HepG2 (cell line): ENCODE results near the gene TACC2. TPM values are rescaled to one million over a fixed set of nuclear protein-coding genes. Genes with fewer than 3 reads are reported as not detected.

ENCODE experiments used
- ATAC-seq: fragments of 200-7000 bp; cut with Tn5 transposase; 3 replicates; pipeline ENCODE4 v1.9.1; 2020; ENCODE audit warnings: mild to moderate bottlenecking, moderate library complexity
- BruUV-seq: library from RNA; stranded (reverse); fragments of 400-500 nt; replicated peaks from 2 replicates; lab custom pipeline; 2021; lab: Mats Ljungman, UMichigan
- CTCF ChIA-PET: fragments of 300-600 bp; formaldehyde crosslinking; extraction: SDS; loops from one replicate; lab custom pipeline; 2021; ENCODE audit warnings: low total read pairs, inconsistent platforms, low intra/inter-chr PET ratio; lab: Yijun Ruan, JAX
- POLR2A ChIA-PET: fragments of 350-600 bp; sonication (Branson Sonifier 250); formaldehyde crosslinking; loops from one replicate; lab custom pipeline; 2020; ENCODE audit warnings: antibody characterized with exemption, inconsistent platforms; lab: Yijun Ruan, JAX
- DNase-seq: peaks from one replicate; pipeline ENCODE4 v3.0.0-alpha.2; 2015; ENCODE audit warnings: low spot score
- FAIRE-seq: peaks from 3 replicates; lab custom pipeline; 2011; peaks lifted over from hg19 to GRCh38; lab: Jason Lieb, UNC
- H2AFZ ChIP-seq: one replicate; pipeline ENCODE4 v1.6.1; 2011; ENCODE audit warnings: low read length, inconsistent platforms
- H3K27ac ChIP-seq: fragments of 300-600 bp; 3 replicates; pipeline ENCODE4 v1.8.0; 2011; ENCODE audit warnings: mixed run types, mild to moderate bottlenecking, mixed read lengths, low read length, inconsistent platforms; ENCODE audit not compliant: insufficient read depth; ENCODE audit errors: extremely low read length
- H3K27me3 ChIP-seq, 2 experiments: fragments of 200-600 bp in 1 of 2; 2 replicates in 1 of 2; 3 replicates in 1 of 2; pipeline versions ENCODE4 v1.6.0 to v1.8.0; 2011; ENCODE audit warnings: low read length in 2 of 2, mild to moderate bottlenecking in 2 of 2, moderate library complexity in 2 of 2, inconsistent platforms in 1 of 2; ENCODE audit not compliant: insufficient read depth in 2 of 2, control insufficient read depth in 1 of 2
- H3K36me3 ChIP-seq, 2 experiments: fragments of 200-600 bp in 1 of 2; replicated peaks in 1 of 2; 2 replicates in 1 of 2; 3 replicates in 1 of 2; pipeline versions ENCODE4 v1.5.1 to v1.8.0; 2011; ENCODE audit warnings: low read length in 2 of 2, inconsistent platforms in 1 of 2; ENCODE audit not compliant: insufficient read depth in 2 of 2, control insufficient read depth in 1 of 2
- H3K4me1 ChIP-seq: 2 replicates; pipeline ENCODE4 v1.5.1; 2012; ENCODE audit warnings: low read length, inconsistent platforms; ENCODE audit not compliant: insufficient read depth
- H3K4me2 ChIP-seq: 2 replicates; pipeline ENCODE4 v1.6.0; 2011; ENCODE audit warnings: low read depth, low read length, inconsistent platforms
- H3K4me3 ChIP-seq, 3 experiments: fragments of 200-600 bp in 1 of 3; sonication (generic), shearing (Covaris generic) in 1 of 3; replicated peaks in 1 of 3; 2 replicates each; pipeline ENCODE4 v1.5.1; 2011 to 2016; ENCODE audit warnings: low read length in 3 of 3, inconsistent platforms in 2 of 3, low read depth in 2 of 3, mild to moderate bottlenecking in 2 of 3, control low read depth in 1 of 3, mixed read lengths in 1 of 3; ENCODE audit not compliant: insufficient read depth in 1 of 3
- H3K79me2 ChIP-seq: one replicate; pipeline ENCODE4 v1.6.1; 2011; ENCODE audit warnings: low read length, inconsistent platforms; ENCODE audit not compliant: insufficient read depth
- H3K9ac ChIP-seq: 2 replicates; pipeline ENCODE4 v1.6.0; 2011; ENCODE audit warnings: mild to moderate bottlenecking, low read depth, low read length, inconsistent platforms; ENCODE audit not compliant: insufficient read depth
- H3K9me3 ChIP-seq: 2 replicates; pipeline ENCODE4 v1.5.1; 2012; ENCODE audit warnings: mild to moderate bottlenecking, low read length
- H4K20me1 ChIP-seq: 2 replicates; pipeline ENCODE4 v1.6.0; 2011; ENCODE audit warnings: inconsistent platforms, mild to moderate bottlenecking, low read length, moderate library complexity; ENCODE audit not compliant: insufficient read depth
- CENPT ChIP-seq: sonication (generic); formaldehyde crosslinking; IDR thresholded peaks from 2 replicates; pipeline ENCODE4 v1.8.0; 2022; ENCODE audit warnings: low read depth, mild to moderate bottlenecking, moderate library complexity, missing genetic modification reagents
- HMG20A ChIP-seq: IDR thresholded peaks from 2 replicates; pipeline ENCODE4 v1.6.1; 2016; ENCODE audit warnings: borderline replicate concordance
- HNF4G ChIP-seq, 2 experiments: sonication (generic) in 1 of 2; formaldehyde crosslinking in 1 of 2; IDR thresholded peaks; 2 replicates each; pipeline versions ENCODE4 v1.4.0 to v1.6.1; 2011 to 2020; ENCODE audit warnings: borderline replicate concordance in 2 of 2, low read depth in 2 of 2, mild to moderate bottlenecking in 2 of 2, low read length in 1 of 2, missing genetic modification reagents in 1 of 2, moderate library complexity in 1 of 2
- MTA1 ChIP-seq: sonication (generic); formaldehyde crosslinking; IDR thresholded peaks from 2 replicates; pipeline ENCODE4 v1.4.0; 2020; ENCODE audit warnings: missing genetic modification reagents, mild to moderate bottlenecking, borderline replicate concordance
- ZMAT3 ChIP-seq: sonication (generic); formaldehyde crosslinking; conservative IDR thresholded peaks from 2 replicates; pipeline ENCODE4 v1.7.0; 2021; ENCODE audit warnings: missing genetic modification reagents
- ZNF318 ChIP-seq: sonication (generic); formaldehyde crosslinking; IDR thresholded peaks from 2 replicates; pipeline ENCODE4 v1.4.0; 2020; ENCODE audit warnings: mild to moderate bottlenecking, missing genetic modification reagents
- ZNF670 ChIP-seq: sonication (generic); formaldehyde crosslinking; IDR thresholded peaks from 2 replicates; pipeline ENCODE4 v1.8.0; 2022; ENCODE audit warnings: mild to moderate bottlenecking, missing genetic modification reagents, borderline replicate concordance
- WGBS: methylation state at CpG from one replicate; pipeline ENCODE4 v1.1.6; 2017; ENCODE audit warnings: low lambda C conversion rate; 5-methylcytosine and 5-hydroxymethylcytosine counted together
- in situ Hi-C: cut with HindIII; loops from 2 replicates; pipeline ENCODE4 v1.10.0; 2017; ENCODE audit warnings: low pct_unique_long_range_greater_than_20kb; ENCODE audit not compliant: extremely low pct_ligation_motif_present
- intact Hi-C: fragments of 100-400 bp; cut with micrococcal nuclease; formaldehyde crosslinking; loops from one replicate; pipeline ENCODE4 v1.10.0; 2022; ENCODE audit not compliant: unreplicated experiment
- polyA plus RNA-seq, 8 experiments: library from polyadenylated mRNA; depleted of rRNA in 3 of 8; stranded (reverse) in 7 of 8; unstranded in 1 of 8; fragments of >200 nt; fragmentation: Illumina TruSeq in 4 of 8; extraction: Trizol in 4 of 8; gene quantifications; 2 replicates each; pipeline versions ENCODE4 v1.2.1 to v1.2.3, GENCODE V29; 2011 to 2016; ENCODE audit warnings: low read depth in 4 of 8, missing spikeins in 1 of 8, mixed read lengths in 1 of 8; ENCODE audit not compliant: insufficient read depth in 1 of 8
- total RNA-seq, 5 experiments: library from RNA; depleted of rRNA; stranded (reverse); fragments of >200 nt; fragmentation: Illumina TruSeq; extraction: Trizol; gene quantifications; 2 replicates each; pipeline ENCODE4 v1.2.3, GENCODE V29; 2016; ENCODE audit warnings: low read depth in 1 of 5

TACC2 gene
- total and polyA plus RNA-seq, 2 of the 13 experiments (the other 11 are each of a cell fraction or from before 2014, with no cell fraction given), result 11.8 to 16.0 TPM

DNA sequence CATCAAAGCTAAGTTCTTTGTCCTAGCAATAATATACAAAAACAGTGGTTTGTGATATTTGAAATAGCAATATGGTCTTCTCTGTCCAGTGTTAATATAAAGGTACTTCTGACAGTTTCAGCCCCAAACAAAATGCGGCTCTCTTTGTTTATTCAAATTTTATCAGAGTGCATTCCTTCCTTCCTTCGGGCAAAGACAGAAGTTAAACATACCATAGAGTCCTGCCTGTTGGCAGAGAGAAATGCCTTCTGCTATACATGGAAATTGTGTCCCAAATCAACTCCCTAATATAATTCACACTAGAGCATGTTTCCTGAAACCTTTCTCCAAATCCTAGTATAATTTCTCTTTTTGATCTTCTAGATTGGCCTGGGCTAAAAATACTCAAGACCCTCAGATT, 39.9 kb upstream of the TACC2 start:
- Histone ChIP-seq H3K36me3 (no peaks in the 10 kb centered on the region), H3K9ac (no peak overlapping the region), H3K4me2 (no peak overlapping the region), H3K4me1 (peaks cover 12% of the 10 kb centered on the region), H2AFZ (no peak overlapping the region), H3K4me3 (no peak overlapping the region), H3K27me3 (no peaks in the 10 kb centered on the region), H4K20me1 (no peaks in the 10 kb centered on the region)
- in situ Hi-C loops (no loop called here), intact Hi-C loops (no loop called here)
- DNase-seq (no peak), FAIRE-seq (no peak), ATAC-seq (0 out of 3 replicates have a peak, but pooled peaks have one; percentile 31)
- POLR2A ChIA-PET, result no interaction called here
- no TSS peak for BruUV-seq
- TF ChIP-seq ZNF670 (CRISPR knock-in tag) (no peak), MTA1 (CRISPR knock-in tag) (no peak), ZMAT3 (no peak), HNF4G (IDR thresholded peaks at IDR 0.05; ENCODE audit: borderline replicate concordance, low read depth, low read length) (no peak), HNF4G (CRISPR knock-in tag; IDR thresholded peaks at IDR 0.05; ENCODE audit: borderline replicate concordance, low read depth) (no peak)
- TF ChIP-seq, all 625 proteins: peak for 0
- Histone ChIP-seq H3K27ac (no peak overlapping the region), H3K9me3 (no peaks in the 10 kb centered on the region), H3K79me2 (no peaks in the 10 kb centered on the region)
- WGBS, result 13% methylated on average over 2 of the region's 2 CpGs
- CTCF ChIA-PET, result no interaction called here

GRCh38 chr10:121949451-121949850, 39.5 kb upstream of the TACC2 start:
- no peaks in the 10 kb centered on the region for H3K36me3 ChIP-seq

More at GRCh38 chr10:121949451-121949850, 39.5 kb upstream of the TACC2 start:
- Histone ChIP-seq H3K79me2 (no peaks in the 10 kb centered on the region), H3K27ac (no peak overlapping the region), H4K20me1 (no peaks in the 10 kb centered on the region), H3K4me3 (no peak overlapping the region), H3K9ac (no peak overlapping the region), H3K4me2 (no peak overlapping the region), H2AFZ (no peak overlapping the region), H3K27me3 (no peaks in the 10 kb centered on the region), H3K9me3 (no peaks in the 10 kb centered on the region), H3K4me1 (peaks cover 12% of the 10 kb centered on the region)
- CTCF ChIA-PET, result no interaction called here
- TF ChIP-seq HMG20A (CRISPR knock-in tag) (no peak), CENPT (CRISPR knock-in tag) (no peak), ZNF318 (CRISPR knock-in tag) (no peak)
- intact Hi-C loops, result no loop called here
- POLR2A ChIA-PET, result no interaction called here
- ATAC-seq (no peak), DNase-seq (no peak), FAIRE-seq (no peak)
- in situ Hi-C loops, result no loop called here
- 90% methylated on average over 3 of the region's 3 CpGs for WGBS
- BruUV-seq, result no TSS peak
